Measurements from ENCODE around the gene KIF26B.

The KIF26B gene

GRCh38 chr1:245201827-245202226 is 47.0 kb downstream of the KIF26B start:
- Histone ChIP-seq H3K79me2 (ENCODE audit: insufficient read depth, low read length) (no peaks in the 10 kb centered on the region), H3K36me3 (ENCODE audit: insufficient read depth, low read length) (no peaks in the 10 kb centered on the region), H3K27me3 (ENCODE audit: insufficient read depth, low read length, poor library complexity) (no peaks in the 10 kb centered on the region), H3K4me2 (ENCODE audit: insufficient read depth, low read length) (no peak overlapping the region), H3K9me3 (ENCODE audit: insufficient read depth, low read length, severe bottlenecking) (peaks cover 10% of the 10 kb centered on the region), H3K4me1 (ENCODE audit: insufficient read depth, low read length) (peaks cover 15% of the 10 kb centered on the region), H4K20me1 (ENCODE audit: insufficient read depth, low read length) (no peaks in the 10 kb centered on the region), H3K4me3 (ENCODE audit: low read depth in 1 of 2, low read length in 2 of 2) (no peak overlapping the region), H2AFZ (ENCODE audit: low read depth, low read length) (no peak overlapping the region), H3K27ac (ENCODE audit: low read length) (no peak overlapping the region), H3K9ac (ENCODE audit: low read depth, low read length) (no peak overlapping the region)
- ATAC-seq (ENCODE audit: insufficient read depth, low read depth) (no peak), DNase-seq (no peak)
- TF ChIP-seq CTCF (IDR thresholded peaks at IDR 0.05; ENCODE audit: borderline replicate concordance, extremely low read depth, low read length, poor library complexity, severe bottlenecking) (no peak), EZH2 (IDR thresholded peaks at IDR 0.05; ENCODE audit: borderline replicate concordance, low read depth, low read length, severe bottlenecking) (no peak)

- H3K27me3 ChIP-seq (ENCODE audit: insufficient read depth, low read length, poor library complexity) = no peaks in the 10 kb centered on the region
- H3K36me3 ChIP-seq (ENCODE audit: insufficient read depth, low read length) = no peaks in the 10 kb centered on the region
- H3K4me1 ChIP-seq (ENCODE audit: insufficient read depth, low read length) = no peaks in the 10 kb centered on the region
- H2AFZ ChIP-seq (ENCODE audit: low read depth, low read length) = no peak overlapping the region
- no peak overlapping the region for H3K4me2 ChIP-seq (ENCODE audit: insufficient read depth, low read length)
- no peak overlapping the region for H3K4me3 ChIP-seq (ENCODE audit: low read depth in 1 of 2, low read length in 2 of 2)
- no peak overlapping the region for H3K9ac ChIP-seq (ENCODE audit: low read depth, low read length)
- H4K20me1 ChIP-seq (ENCODE audit: insufficient read depth, low read length) = no peaks in the 10 kb centered on the region
- TF ChIP-seq EZH2 (IDR thresholded peaks at IDR 0.05; ENCODE audit: borderline replicate concordance, low read depth, low read length, severe bottlenecking) (no peak), CTCF (IDR thresholded peaks at IDR 0.05; ENCODE audit: borderline replicate concordance, extremely low read depth, low read length, poor library complexity, severe bottlenecking) (no peak)
- DNase-seq = no peak
- no peak for ATAC-seq (ENCODE audit: insufficient read depth, low read depth)
- H3K27ac ChIP-seq (ENCODE audit: low read length) = no peak overlapping the region
- H3K79me2 ChIP-seq (ENCODE audit: insufficient read depth, low read length) = no peaks in the 10 kb centered on the region
- H3K9me3 ChIP-seq (ENCODE audit: insufficient read depth, low read length, severe bottlenecking) = peaks cover 21% of the 10 kb centered on the region
Measured at GRCh38 chr1:245205396-245205795, 50.6 kb downstream of the KIF26B start.

- no peaks in the 10 kb centered on the region for H3K79me2 ChIP-seq (ENCODE audit: insufficient read depth, low read length)
- TF ChIP-seq EZH2 (IDR thresholded peaks at IDR 0.05; ENCODE audit: borderline replicate concordance, low read depth, low read length, severe bottlenecking) = no peak
- TF ChIP-seq CTCF (IDR thresholded peaks at IDR 0.05; ENCODE audit: borderline replicate concordance, extremely low read depth, low read length, poor library complexity, severe bottlenecking) = no peak
- ATAC-seq (ENCODE audit: insufficient read depth, low read depth) = no peak
Measured at GRCh38 chr1:245205864-245206263, 51.1 kb downstream of the KIF26B start.

More at GRCh38 chr1:245205864-245206263, 51.1 kb downstream of the KIF26B start:
- Histone ChIP-seq H4K20me1 (ENCODE audit: insufficient read depth, low read length) (no peaks in the 10 kb centered on the region), H3K9ac (ENCODE audit: low read depth, low read length) (no peak overlapping the region), H3K4me1 (ENCODE audit: insufficient read depth, low read length) (no peaks in the 10 kb centered on the region), H3K4me3 (ENCODE audit: low read depth in 1 of 2, low read length in 2 of 2) (no peak overlapping the region), H3K36me3 (ENCODE audit: insufficient read depth, low read length) (no peaks in the 10 kb centered on the region), H3K27ac (ENCODE audit: low read length) (no peak overlapping the region), H2AFZ (ENCODE audit: low read depth, low read length) (no peak overlapping the region), H3K27me3 (ENCODE audit: insufficient read depth, low read length, poor library complexity) (no peaks in the 10 kb centered on the region), H3K9me3 (ENCODE audit: insufficient read depth, low read length, severe bottlenecking) (peaks cover 21% of the 10 kb centered on the region), H3K4me2 (ENCODE audit: insufficient read depth, low read length) (no peak overlapping the region)
- no peak for DNase-seq

All from DND-41 (cell line).